Activated CD4-positive, alpha-beta memory T cell treated with anti-CD3 and anti-CD28 coated beads, Interleukin-2, amount 10 ng/mL, durations not matched to agents 7 days and 5 days (primary cell): ENCODE results near the gene REEP2. TPM values are rescaled to one million over a fixed set of nuclear protein-coding genes. Genes with fewer than 3 reads are reported as not detected.

Source experiments
- CTCF ChIA-PET: fragments of 350-600 bp; sonication (Branson Sonifier 250); formaldehyde crosslinking; loops from one replicate; lab custom pipeline; 2021; ENCODE audit warnings: antibody characterized with exemption, inconsistent platforms; lab: Charles Lee
- POLR2A ChIA-PET: fragments of 350-600 bp; sonication (Branson Sonifier 250); formaldehyde crosslinking; loops from one replicate; lab custom pipeline; 2021; ENCODE audit warnings: antibody characterized with exemption; lab: Charles Lee
- DNase-seq: peaks from one replicate; pipeline ENCODE4 v3.0.0-alpha.2; 2020
- H3K27ac Mint-ChIP-seq: one replicate; pipeline ENCODE4 v1.8.0; 2021; ENCODE audit warnings: mild to moderate bottlenecking, mixed read lengths
- H3K27me3 Mint-ChIP-seq: one replicate; pipeline ENCODE4 v1.8.0; 2021; ENCODE audit warnings: mixed read lengths
- H3K36me3 Mint-ChIP-seq: one replicate; pipeline ENCODE4 v1.8.0; 2021; ENCODE audit warnings: low read depth, mixed read lengths
- H3K4me1 Mint-ChIP-seq: one replicate; pipeline ENCODE4 v1.8.0; 2021; ENCODE audit warnings: mixed read lengths
- H3K4me3 Mint-ChIP-seq: one replicate; pipeline ENCODE4 v1.8.0; 2021; ENCODE audit warnings: mild to moderate bottlenecking, mixed read lengths
- H3K9me3 Mint-ChIP-seq: one replicate; pipeline ENCODE4 v1.8.0; 2021; ENCODE audit warnings: mixed read lengths
- total RNA-seq, 2 experiments: library from RNA; stranded (reverse); gene quantifications; one replicate each; pipeline ENCODE4 v1.2.3, GENCODE V29; 2021

The REEP2 gene
- total RNA-seq, 2 experiments from 2014 or later = 0.76 to 1.1 TPM

DNA sequence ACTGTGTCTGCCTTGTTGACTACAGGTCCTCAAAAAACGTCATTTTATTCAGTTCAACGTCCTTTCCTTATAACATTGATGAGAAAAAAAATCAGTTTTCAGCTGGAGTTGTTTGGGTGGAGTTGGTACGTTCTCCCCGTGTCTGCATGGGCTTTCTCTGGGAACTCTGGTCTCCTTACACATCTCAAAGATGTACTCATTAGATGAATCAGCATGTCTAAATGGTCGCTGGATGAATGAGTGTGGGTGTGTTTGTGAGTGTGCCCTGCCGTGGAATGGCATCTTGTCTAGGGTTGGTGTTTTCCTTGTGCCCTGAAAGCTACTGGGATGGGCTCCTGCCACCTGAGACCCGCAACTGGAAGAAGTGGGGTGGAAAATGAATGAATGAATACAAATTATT lies 56.5 kb downstream of the REEP2 start:
- POLR2A ChIA-PET = interaction anchor here (2.1 kb wide), 1 partner anchor 30 kb away, joined by 7 read pairs; the partner anchor contains the start of gene EGR1
- Mint-ChIP-seq H3K4me3 (no peak overlapping the region), H3K9me3 (no peaks in the 10 kb centered on the region), H3K27me3 (peaks cover 22% of the 10 kb centered on the region), H3K27ac (no peak overlapping the region), H3K4me1 (peaks cover 13% of the 10 kb centered on the region), H3K36me3 (no peaks in the 10 kb centered on the region)
- CTCF ChIA-PET = no interaction called here
- no peak for DNase-seq

Other genes starting within 250 kb of the REEP2 start
- gene CDC23, start 225.7 kb upstream of the REEP2 start, total RNA-seq = 10 to 100 TPM; 32.3 to 33.3 TPM
- not detected for gene GFRA3, start 164.4 kb upstream of the REEP2 start, total RNA-seq
- 10 to 100 TPM; 15.2 to 18.4 TPM for gene CDC25C, start 107.3 kb upstream of the REEP2 start, total RNA-seq
- gene FAM53C, start 100.8 kb upstream of the REEP2 start, total RNA-seq = 10 to 100 TPM; 21.7 to 27.1 TPM
- gene KDM3B, start 86.4 kb upstream of the REEP2 start, total RNA-seq = 10 to 100 TPM; 51.9 to 57.9 TPM
- 10 to 100 TPM; 21.0 to 21.6 TPM for gene EGR1, start 26.4 kb downstream of the REEP2 start, total RNA-seq
- gene ETF1, start 104.2 kb downstream of the REEP2 start, total RNA-seq = 10 to 100 TPM; 77.5 to 81.7 TPM
- gene HSPA9, start 136.3 kb downstream of the REEP2 start, total RNA-seq = 100 to 1,000 TPM; 205 to 217 TPM